AG04450 (cell line): ENCODE measurements around the gene PDZD11. TPM values are rescaled to one million over a fixed set of nuclear protein-coding genes. Genes with fewer than 3 reads are reported as not detected.
"Not testable (repeated sequence)": the region's sequence is repeated elsewhere in the genome, so short reads cannot be mapped to it uniquely, and the experiment has no call there.

Experiments used
- CTCF ChIA-PET: fragments of 300-600, 350-600 bp; formaldehyde crosslinking; extraction: SDS; loops from one replicate; lab custom pipeline; 2022; ENCODE audit warnings: antibody characterized with exemption, inconsistent platforms; lab: Charles Lee
- POLR2A ChIA-PET: fragments of 350-600 bp; formaldehyde crosslinking; extraction: SDS; loops from one replicate; lab custom pipeline; 2021; ENCODE audit warnings: antibody characterized with exemption, inconsistent platforms; lab: Yijun Ruan, JAX
- DNase-seq: peaks from one replicate; pipeline ENCODE4 v3.0.0-alpha.2; 2011; ENCODE audit warnings: low read depth, low spot score
- H3K27ac ChIP-seq: one replicate; pipeline ENCODE4 v1.5.1; 2012; ENCODE audit warnings: low read depth, low read length, control low read depth
- H3K27me3 ChIP-seq: one replicate; pipeline ENCODE4 v1.6.0; 2012; ENCODE audit warnings: low read length; ENCODE audit not compliant: control insufficient read depth, insufficient read depth
- H3K4me3 ChIP-seq: 2 replicates; pipeline ENCODE4 v1.5.1; 2011; ENCODE audit warnings: mild to moderate bottlenecking, low read depth, low read length, control low read depth
- H3K9me3 ChIP-seq: 2 replicates; pipeline ENCODE4 v1.5.1; 2012; ENCODE audit warnings: low read length; ENCODE audit not compliant: control insufficient read depth, insufficient read depth
- polyA plus RNA-seq: library from polyadenylated mRNA; depleted of rRNA; stranded (reverse); fragments of >200 nt; gene quantifications from 2 replicates; pipeline ENCODE4 v1.2.3, GENCODE V29; 2011
- TF ChIP-seq, protein P1 (sequence below): IDR thresholded peaks from 2 replicates; pipeline ENCODE4 v1.5.1; 2011; ENCODE audit warnings: low read depth, low read length, control low read depth, inconsistent platforms

Gene PDZD11
- polyA plus RNA-seq, 1 experiment, result 141 TPM

DNA sequence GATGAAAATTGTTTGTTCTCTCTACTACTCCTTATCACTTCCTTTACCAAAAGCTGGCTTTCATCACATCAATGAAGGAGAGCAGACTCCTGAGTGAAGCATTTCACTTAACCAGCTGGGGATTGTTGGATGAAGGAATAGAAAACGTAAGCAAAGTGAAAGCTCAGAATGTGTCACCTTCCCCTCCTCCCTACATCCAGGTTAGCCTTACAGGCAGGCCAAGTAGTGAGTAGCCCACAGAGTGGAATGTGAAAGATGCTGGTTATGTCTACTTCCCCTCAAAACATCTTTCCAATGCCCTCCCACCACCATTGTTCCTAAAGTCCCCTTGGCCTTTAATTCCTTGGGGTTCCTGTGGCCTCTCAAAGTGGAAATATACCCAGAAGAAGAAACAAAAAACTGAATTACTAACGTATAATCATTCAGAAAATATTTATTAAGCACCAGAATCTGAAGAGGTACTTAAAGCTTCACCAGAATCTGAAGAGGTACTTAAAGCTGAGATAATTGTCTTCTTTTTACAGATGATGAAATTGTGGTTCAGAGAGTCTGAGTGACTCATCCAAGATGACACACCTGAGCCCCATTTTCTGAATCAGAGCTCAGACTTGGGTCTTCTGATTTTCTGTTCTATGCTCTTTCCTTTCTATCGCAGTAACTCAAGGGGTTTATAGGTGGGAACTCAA, 36.2 kb downstream of the PDZD11 start:
- no peak for DNase-seq
- ChIA-PET CTCF (interaction anchor here (0.7 kb wide), 1 partner anchor 120 kb away, joined by 3 read pairs; no protein-coding TSS in a partner anchor), POLR2A (no interaction called here)
- TF ChIP-seq, protein P1, sequence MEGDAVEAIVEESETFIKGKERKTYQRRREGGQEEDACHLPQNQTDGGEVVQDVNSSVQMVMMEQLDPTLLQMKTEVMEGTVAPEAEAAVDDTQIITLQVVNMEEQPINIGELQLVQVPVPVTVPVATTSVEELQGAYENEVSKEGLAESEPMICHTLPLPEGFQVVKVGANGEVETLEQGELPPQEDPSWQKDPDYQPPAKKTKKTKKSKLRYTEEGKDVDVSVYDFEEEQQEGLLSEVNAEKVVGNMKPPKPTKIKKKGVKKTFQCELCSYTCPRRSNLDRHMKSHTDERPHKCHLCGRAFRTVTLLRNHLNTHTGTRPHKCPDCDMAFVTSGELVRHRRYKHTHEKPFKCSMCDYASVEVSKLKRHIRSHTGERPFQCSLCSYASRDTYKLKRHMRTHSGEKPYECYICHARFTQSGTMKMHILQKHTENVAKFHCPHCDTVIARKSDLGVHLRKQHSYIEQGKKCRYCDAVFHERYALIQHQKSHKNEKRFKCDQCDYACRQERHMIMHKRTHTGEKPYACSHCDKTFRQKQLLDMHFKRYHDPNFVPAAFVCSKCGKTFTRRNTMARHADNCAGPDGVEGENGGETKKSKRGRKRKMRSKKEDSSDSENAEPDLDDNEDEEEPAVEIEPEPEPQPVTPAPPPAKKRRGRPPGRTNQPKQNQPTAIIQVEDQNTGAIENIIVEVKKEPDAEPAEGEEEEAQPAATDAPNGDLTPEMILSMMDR, result no peak
- no peaks in the 10 kb centered on the region for H3K9me3 ChIP-seq
- H3K27ac ChIP-seq, result no peak overlapping the region
- no peaks in the 10 kb centered on the region for H3K27me3 ChIP-seq
- H3K4me3 ChIP-seq, result no peak overlapping the region

DNA sequence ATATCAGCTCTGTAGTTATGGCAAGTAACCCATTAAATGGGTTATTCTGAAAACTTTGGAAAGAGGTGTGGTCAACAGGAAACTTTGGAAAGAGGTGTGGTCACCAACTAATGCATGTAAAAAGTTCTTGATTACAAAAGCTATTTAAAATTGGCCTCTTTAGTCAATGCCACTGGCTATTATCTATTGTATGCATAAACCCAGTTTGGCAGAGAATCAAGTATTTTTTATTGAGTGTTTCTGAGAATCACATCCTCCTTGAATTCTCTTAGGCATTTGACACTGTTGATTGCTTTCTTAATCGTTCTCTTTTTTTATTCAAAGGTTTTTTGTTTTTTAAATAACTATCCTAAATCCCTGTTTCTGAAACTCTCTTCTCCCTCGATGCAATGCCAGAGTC, 37.2 kb downstream of the PDZD11 start:
- no peaks in the 10 kb centered on the region for H3K9me3 ChIP-seq
- DNase-seq, result no peak
- H3K27ac ChIP-seq, result no peak overlapping the region
- H3K4me3 ChIP-seq, result no peak overlapping the region
- POLR2A ChIA-PET, result no interaction called here
- CTCF ChIA-PET, result interaction anchor here (1.0 kb wide), 1 partner anchor 119 kb away, joined by 3 read pairs; the partner anchor contains the start of gene IGBP1
- TF ChIP-seq, protein P1, result no peak
- H3K27me3 ChIP-seq, result no peaks in the 10 kb centered on the region

DNA sequence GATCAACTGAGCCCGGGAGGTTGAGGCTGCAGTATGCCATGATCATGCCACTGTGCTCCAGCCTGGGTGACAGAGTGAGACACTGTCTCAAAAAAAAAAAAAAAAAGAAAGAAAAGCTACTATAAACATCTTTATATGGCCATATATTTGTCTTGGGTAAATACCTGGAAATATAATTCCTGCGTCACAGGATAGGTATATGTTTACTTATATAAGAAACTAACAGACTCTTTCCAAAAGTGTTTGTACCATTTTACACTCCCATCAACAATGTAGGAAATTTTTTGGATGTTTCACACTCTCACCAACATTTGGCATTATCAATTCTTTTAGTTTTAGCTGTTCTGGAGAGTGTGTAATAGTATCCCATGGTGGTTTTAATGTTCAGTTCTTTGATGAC, 42.5 kb downstream of the PDZD11 start:
- CTCF ChIA-PET, result no interaction called here
- Histone ChIP-seq H3K27ac (no peak overlapping the region), H3K4me3 (no peak overlapping the region), H3K27me3 (no peaks in the 10 kb centered on the region), H3K9me3 (no peaks in the 10 kb centered on the region)
- no peak for DNase-seq
- TF ChIP-seq, protein P1, result no peak
- POLR2A ChIA-PET, result no interaction called here

DNA sequence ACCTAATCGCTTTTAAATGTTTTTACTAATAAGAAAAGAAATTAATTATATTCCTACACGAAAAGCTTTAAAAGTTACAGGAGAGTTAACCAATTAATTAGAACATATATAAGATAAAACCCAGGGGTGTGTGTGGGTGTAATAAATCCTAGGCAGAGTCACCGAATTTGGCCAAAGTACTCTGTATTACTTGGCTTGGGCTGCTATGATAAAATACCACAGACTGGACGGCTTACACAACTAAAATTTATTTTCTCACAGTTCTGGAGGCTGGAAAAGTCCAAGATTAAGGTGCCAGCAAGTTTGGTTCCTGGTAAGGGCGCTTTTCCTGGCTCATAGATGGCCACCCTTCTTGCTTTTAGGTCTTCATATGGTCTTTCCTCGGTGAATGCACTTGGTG, 44.8 kb downstream of the PDZD11 start:
- Histone ChIP-seq H3K4me3 (no peak overlapping the region), H3K27ac (no peak overlapping the region), H3K9me3 (no peaks in the 10 kb centered on the region), H3K27me3 (no peaks in the 10 kb centered on the region)
- CTCF ChIA-PET, result no interaction called here
- POLR2A ChIA-PET, result no interaction called here
- TF ChIP-seq, protein P1, result no peak
- DNase-seq, result no peak

DNA sequence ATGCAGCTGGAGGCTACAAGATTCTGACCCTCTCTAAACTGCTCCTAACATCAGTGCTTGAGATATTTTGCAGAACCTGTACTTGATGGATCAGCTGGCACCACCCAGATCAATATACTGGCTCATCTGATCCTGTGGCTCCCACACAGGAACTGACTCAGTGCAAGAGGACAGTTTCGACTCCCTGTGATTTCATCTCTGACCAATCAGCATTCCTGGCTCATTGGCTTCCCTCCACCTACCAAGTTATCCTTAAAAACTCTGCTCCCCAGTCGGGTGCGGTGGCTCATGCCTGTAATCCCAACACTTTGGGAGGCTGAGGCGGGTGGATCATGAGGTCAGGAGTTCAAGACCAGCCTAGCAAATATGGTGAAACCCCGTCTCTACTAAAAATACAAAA, 46.1 kb downstream of the PDZD11 start:
- H3K27me3 ChIP-seq, DNase-seq, H3K4me3 ChIP-seq, POLR2A ChIA-PET, CTCF ChIA-PET, H3K9me3 ChIP-seq, H3K27ac ChIP-seq: not testable (repeated sequence)
